SK-N-SH (cell line): Measurements from ENCODE around the gene ABI1. TPM values are rescaled to one million over a fixed set of nuclear protein-coding genes. Genes with fewer than 3 reads are reported as not detected.

ENCODE experiments used
- CTCF ChIA-PET: fragments of 300-600, 350-600 bp; formaldehyde crosslinking; extraction: SDS; loops from one replicate; lab custom pipeline; 2021; lab: Yijun Ruan, JAX
- POLR2A ChIA-PET: fragments of 350-600 bp; sonication (Branson Sonifier 250); formaldehyde crosslinking; extraction: SDS; loops from one replicate; lab custom pipeline; 2020; ENCODE audit warnings: antibody characterized with exemption, inconsistent platforms; lab: Yijun Ruan, JAX
- DNase-seq: peaks from one replicate; pipeline ENCODE4 v3.0.0; 2012
- H2AFZ ChIP-seq: fragments of 200-600 bp; sonication (generic); 2 replicates; pipeline ENCODE4 v1.8.1; 2016; ENCODE audit warnings: antibody characterized with exemption, mild to moderate bottlenecking, low read depth
- H3F3A ChIP-seq: fragments of 200-600 bp; sonication (generic); replicated peaks from 2 replicates; pipeline ENCODE3; 2016; ENCODE audit warnings: antibody characterized with exemption, mild to moderate bottlenecking; ENCODE audit not compliant: insufficient read depth
- H3K27ac ChIP-seq, 2 experiments: fragments of 200-500 bp in 1 of 2; fragments of 200-600 bp in 1 of 2; sonication (Bioruptor generic) in 1 of 2; sonication (generic), shearing (Covaris generic) in 1 of 2; 2 replicates each; pipeline versions ENCODE4 v1.5.1 to v1.6.1; 2014 to 2016; ENCODE audit warnings: low read depth in 2 of 2, inconsistent platforms in 1 of 2, low read length in 1 of 2, mild to moderate bottlenecking in 1 of 2, mixed read lengths in 1 of 2
- H3K27me3 ChIP-seq: fragments of 200-600 bp; sonication (generic), shearing (Covaris generic); 2 replicates; pipeline ENCODE4 v1.6.1; 2016; ENCODE audit warnings: mixed run types; ENCODE audit not compliant: insufficient read depth
- H3K36me3 ChIP-seq, 2 experiments: fragments of 200-500 bp in 1 of 2; fragments of 200-600 bp in 1 of 2; sonication (Bioruptor generic) in 1 of 2; sonication (generic) in 1 of 2; replicated peaks in 1 of 2; 2 replicates each; pipeline versions ENCODE3 to v1.5.1; 2014 to 2016; ENCODE audit warnings: low read length in 1 of 2, mild to moderate bottlenecking in 1 of 2; ENCODE audit not compliant: insufficient read depth in 2 of 2, control insufficient read depth in 1 of 2
- H3K4me1 ChIP-seq, 2 experiments: fragments of 200-500 bp in 1 of 2; fragments of 200-600 bp in 1 of 2; sonication (Bioruptor generic) in 1 of 2; sonication (generic), shearing (Covaris generic) in 1 of 2; 2 replicates each; pipeline versions ENCODE4 v1.5.1 to v1.6.1; 2014 to 2016; ENCODE audit warnings: low read depth in 1 of 2, low read length in 1 of 2, mixed run types in 1 of 2; ENCODE audit not compliant: insufficient read depth in 2 of 2, control insufficient read depth in 1 of 2
- H3K4me2 ChIP-seq: fragments of 200-600 bp; sonication (generic), shearing (Covaris generic); 2 replicates; pipeline ENCODE4 v1.6.1; 2017; ENCODE audit warnings: mixed run types
- H3K4me3 ChIP-seq, 2 experiments: fragments of 200-500 bp in 1 of 2; fragments of 200-600 bp in 1 of 2; sonication (Bioruptor generic) in 1 of 2; sonication (generic), shearing (Covaris generic) in 1 of 2; 2 replicates each; pipeline versions ENCODE4 v1.5.1 to v1.8.1; 2014 to 2016; ENCODE audit warnings: low read depth in 2 of 2, inconsistent platforms in 1 of 2, low read length in 1 of 2, mild to moderate bottlenecking in 1 of 2, mixed read lengths in 1 of 2, moderate library complexity in 1 of 2
- H3K79me2 ChIP-seq: fragments of 200-600 bp; sonication (generic); 2 replicates; pipeline ENCODE4 v1.8.1; 2017; ENCODE audit warnings: mild to moderate bottlenecking; ENCODE audit not compliant: insufficient read depth
- H3K9ac ChIP-seq: fragments of 200-600 bp; sonication (generic); 2 replicates; pipeline ENCODE4 v1.6.1; 2017; ENCODE audit warnings: mixed run types
- H3K9me2 ChIP-seq: fragments of 200-600 bp; sonication (generic); 2 replicates; pipeline ENCODE4 v1.6.1; 2017; ENCODE audit warnings: mixed run types
- H3K9me3 ChIP-seq: fragments of 200-600 bp; sonication (generic); 2 replicates; pipeline ENCODE4 v1.6.1; 2017; ENCODE audit warnings: mixed run types, mild to moderate bottlenecking, moderate library complexity
- H4K20me1 ChIP-seq: fragments of 200-600 bp; sonication (generic); 2 replicates; pipeline ENCODE4 v1.6.1; 2017; ENCODE audit warnings: mild to moderate bottlenecking, mixed run types; ENCODE audit not compliant: insufficient read depth
- CTCF ChIP-seq: fragments of 200-600 bp; sonication (generic); IDR thresholded peaks from 2 replicates; pipeline ENCODE4 v1.6.1; 2017; ENCODE audit warnings: antibody characterized with exemption, mild to moderate bottlenecking, moderate library complexity
- ELF1 ChIP-seq: IDR thresholded peaks from 2 replicates; pipeline ENCODE4 v1.4.0; 2012
- FOXJ3 ChIP-seq: sonication (generic); formaldehyde crosslinking; IDR thresholded peaks from 2 replicates; pipeline ENCODE4 v1.5.1; 2020; ENCODE audit warnings: mild to moderate bottlenecking, missing genetic modification reagents
- FOXM1 ChIP-seq: IDR thresholded peaks from 2 replicates; pipeline ENCODE4 v1.4.0; 2012; ENCODE audit warnings: low read depth, mild to moderate bottlenecking
- GABPA ChIP-seq: IDR thresholded peaks from 2 replicates; pipeline ENCODE4 v1.4.0; 2012; ENCODE audit warnings: low read depth, mild to moderate bottlenecking
- GATA2 ChIP-seq: sonication (generic); formaldehyde crosslinking; IDR thresholded peaks from 2 replicates; pipeline ENCODE4 v1.5.0; 2020; ENCODE audit warnings: mild to moderate bottlenecking, missing genetic modification reagents
- IRF3 ChIP-seq: fragments of 150-350 bp; IDR thresholded peaks from 2 replicates; pipeline ENCODE4 v1.6.1; 2016; ENCODE audit warnings: mild to moderate bottlenecking, low read depth, low read length
- MAX ChIP-seq: IDR thresholded peaks from 2 replicates; pipeline ENCODE4 v1.4.0; 2012; ENCODE audit warnings: low read depth
- MXI1 ChIP-seq: IDR thresholded peaks from 2 replicates; pipeline ENCODE4 v1.6.1; 2012; ENCODE audit warnings: mild to moderate bottlenecking, low read depth, low read length, improper control_type of control experiment
- NFIC ChIP-seq: IDR thresholded peaks from 2 replicates; pipeline ENCODE4 v1.4.0; 2012; ENCODE audit warnings: borderline replicate concordance
- NRF1 ChIP-seq: IDR thresholded peaks from 2 replicates; pipeline ENCODE4 v1.6.1; 2012; ENCODE audit warnings: low read depth, mild to moderate bottlenecking, low read length
- RFX5 ChIP-seq: IDR thresholded peaks from 2 replicates; pipeline ENCODE4 v1.6.1; 2012; ENCODE audit warnings: mild to moderate bottlenecking, improper control_type of control experiment, low read length
- SIN3A ChIP-seq: IDR thresholded peaks from 2 replicates; pipeline ENCODE4 v1.6.1; 2012; ENCODE audit warnings: low read depth, mild to moderate bottlenecking, low read length, moderate library complexity, borderline replicate concordance
- TAF1 ChIP-seq: IDR thresholded peaks from 2 replicates; pipeline ENCODE4 v1.6.1; 2012; ENCODE audit warnings: low read depth, mild to moderate bottlenecking, low read length, moderate library complexity, borderline replicate concordance
- TEAD4 ChIP-seq: IDR thresholded peaks from 2 replicates; pipeline ENCODE4 v1.4.0; 2012; ENCODE audit warnings: mild to moderate bottlenecking, borderline replicate concordance; ENCODE audit not compliant: insufficient read depth
- YY1 ChIP-seq: IDR thresholded peaks from 2 replicates; pipeline ENCODE4 v1.4.0; 2012; ENCODE audit warnings: low read depth, mild to moderate bottlenecking
- WGBS: methylation state at CpG from one replicate; pipeline ENCODE4 v1.1.6; 2017; ENCODE audit warnings: low lambda C conversion rate; 5-methylcytosine and 5-hydroxymethylcytosine counted together
- polyA plus RNA-seq, 3 experiments: library from polyadenylated mRNA; depleted of rRNA; stranded (reverse); fragments of >200 nt; gene quantifications; 2 replicates each; pipeline ENCODE4 v1.2.3, GENCODE V29; 2012

ABI1 gene
- polyA plus RNA-seq, 1 of the 3 experiments (the other 2 are of a cell fraction) = 36.7 TPM

DNA sequence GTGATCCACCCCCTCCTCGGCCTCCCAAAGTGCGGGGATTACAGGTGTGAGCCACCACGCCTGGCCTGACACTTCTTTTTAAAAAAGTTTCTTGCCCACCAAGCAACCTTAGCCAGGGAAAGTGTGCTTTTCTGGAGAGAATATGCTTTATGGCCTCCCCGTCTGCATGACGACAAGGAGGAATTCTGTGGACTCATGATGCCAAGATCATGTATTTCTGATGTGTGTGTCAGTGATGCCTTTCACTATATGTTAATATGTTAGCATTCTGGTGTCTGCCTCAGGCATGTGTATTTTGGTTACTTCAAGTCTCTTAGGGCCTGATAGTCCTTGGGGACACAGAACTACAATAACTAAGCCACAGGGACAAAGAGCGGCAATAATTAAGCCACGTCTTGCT lies 161.1 kb downstream of the ABI1 start:
- H3K27me3 ChIP-seq = no peaks in the 10 kb centered on the region
- H3K27ac ChIP-seq = no peak overlapping the region
- H3F3A ChIP-seq = no peaks in the 10 kb centered on the region
- H3K9me2 ChIP-seq = no peaks in the 10 kb centered on the region
- no peak overlapping the region for H3K9ac ChIP-seq
- peaks cover 0 to 6% of the 10 kb centered on the region in 2 experiments; a peak in 1 of 4 replicates for H3K4me1 ChIP-seq
- ChIA-PET POLR2A (no interaction called here), CTCF (interaction anchor here (0.7 to 1.8 kb wide), 2 partner anchors 26 to 183 kb away, joined by 4 to 5 read pairs; no protein-coding TSS in a partner anchor)
- TF ChIP-seq GABPA (no peak), FOXJ3 (CRISPR knock-in tag) (no peak), MXI1 (no peak), GATA2 (CRISPR knock-in tag) (no peak), NFIC (no peak), IRF3 (no peak), FOXM1 (no peak), MAX (no peak), RFX5 (no peak), CTCF (no peak), TEAD4 (no peak), YY1 (no peak), ELF1 (no peak), SIN3A (no peak), NRF1 (no peak)
- H4K20me1 ChIP-seq = no peaks in the 10 kb centered on the region
- no peak overlapping the region for H3K4me3 ChIP-seq
- no peak overlapping the region for H2AFZ ChIP-seq
- H3K4me2 ChIP-seq = no peak overlapping the region
- DNase-seq = no peak
- H3K36me3 ChIP-seq = peaks cover 2 to 4% of the 10 kb centered on the region in 2 experiments
- no peaks in the 10 kb centered on the region for H3K9me3 ChIP-seq
- peaks cover 61% of the 10 kb centered on the region for H3K79me2 ChIP-seq
- 97% methylated on average over 7 of the region's 7 CpGs for WGBS

- CTCF ChIA-PET = interaction anchor here (0.7 to 1.8 kb wide), 2 partner anchors 27 to 183 kb away, joined by 4 to 5 read pairs; no protein-coding TSS in a partner anchor
- Histone ChIP-seq H3F3A (peaks cover 4% of the 10 kb centered on the region), H3K9me2 (no peaks in the 10 kb centered on the region), H2AFZ (no peak overlapping the region), H3K9ac (no peak overlapping the region), H3K9me3 (no peaks in the 10 kb centered on the region), H3K36me3 (no peaks in the 10 kb centered on the region), H3K27me3 (no peaks in the 10 kb centered on the region), H3K4me1 (peaks cover 0 to 6% of the 10 kb centered on the region in 2 experiments; a peak in 1 of 4 replicates), H4K20me1 (no peaks in the 10 kb centered on the region), H3K4me3 (peak overlapping the region; percentile 80 to 95), H3K4me2 (peak overlapping the region; percentile 90), H3K79me2 (peaks cover 56% of the 10 kb centered on the region), H3K27ac (no peak overlapping the region)
- 65% methylated on average over 2 of the region's 2 CpGs for WGBS
- TF ChIP-seq FOXJ3 (CRISPR knock-in tag) (no peak), TAF1 (no peak), MAX (no peak)
- DNase-seq = no peak
- POLR2A ChIA-PET = no interaction called here
These were observed 161.8 kb downstream of the ABI1 start for GRCh38 chr10:26698909-26699308.
